GM23338 (cell line): Measurements from ENCODE around the gene ALS2. TPM values are rescaled to one million over a fixed set of nuclear protein-coding genes. Genes with fewer than 3 reads are reported as not detected.
A peak's percentile ranks its signal among the peaks of the same experiment; 100 is the strongest.

ENCODE experiments used
- ATAC-seq: fragments of 200-7000 bp; cut with Tn5 transposase; 3 replicates; pipeline ENCODE4 v1.9.1; 2020
- DNase-seq: peaks from one replicate; pipeline ENCODE4 v3.0.0-alpha.2; 2015; ENCODE audit warnings: low spot score
- H2AFZ ChIP-seq: fragments of 200-600 bp; sonication (generic); 2 replicates; pipeline ENCODE4 v1.8.0; 2016; ENCODE audit warnings: antibody characterized with exemption, mild to moderate bottlenecking, moderate library complexity
- H3F3A ChIP-seq: fragments of 200-600 bp; sonication (generic); replicated peaks from 2 replicates; pipeline ENCODE4 v1.8.0; 2017; ENCODE audit warnings: antibody characterized with exemption, mixed run types, low read depth
- H3K27ac ChIP-seq: fragments of 200-600 bp; sonication (generic); 2 replicates; pipeline ENCODE4 v1.6.1; 2016; ENCODE audit warnings: low read depth
- H3K27me3 ChIP-seq: fragments of 200-600 bp; sonication (generic); 2 replicates; pipeline ENCODE4 v1.8.0; 2016; ENCODE audit warnings: mild to moderate bottlenecking, mixed run types, moderate library complexity; ENCODE audit not compliant: insufficient read depth
- H3K36me3 ChIP-seq: fragments of 200-600 bp; sonication (generic); 2 replicates; pipeline ENCODE4 v1.8.0; 2016; ENCODE audit warnings: mild to moderate bottlenecking; ENCODE audit not compliant: insufficient read depth
- H3K4me1 ChIP-seq: fragments of 200-600 bp; sonication (generic); 2 replicates; pipeline ENCODE4 v1.8.0; 2016; ENCODE audit warnings: mild to moderate bottlenecking, moderate library complexity; ENCODE audit not compliant: insufficient read depth
- H3K4me2 ChIP-seq: fragments of 200-600 bp; sonication (generic); 2 replicates; pipeline ENCODE4 v1.7.1; 2017; ENCODE audit warnings: mixed run types
- H3K4me3 ChIP-seq: fragments of 200-600 bp; sonication (generic); 2 replicates; pipeline ENCODE4 v1.6.1; 2016; ENCODE audit warnings: mixed run types
- H3K79me2 ChIP-seq: fragments of 200-600 bp; sonication (generic); replicated peaks from 2 replicates; pipeline ENCODE4 v1.8.0; 2017; ENCODE audit warnings: mild to moderate bottlenecking; ENCODE audit not compliant: insufficient read depth
- H3K9me2 ChIP-seq: fragments of 200-600 bp; sonication (generic); 2 replicates; pipeline ENCODE4 v1.8.0; 2017; ENCODE audit not compliant: insufficient read depth
- H4K20me1 ChIP-seq: fragments of 200-600 bp; sonication (generic); replicated peaks from 2 replicates; pipeline ENCODE4 v1.8.0; 2017; ENCODE audit warnings: mild to moderate bottlenecking; ENCODE audit not compliant: insufficient read depth
- H3K27ac Mint-ChIP-seq: 2 replicates; pipeline ENCODE4 v1.8.0; 2020; ENCODE audit warnings: inconsistent platforms, mild to moderate bottlenecking, moderate library complexity, mixed read lengths
- H3K27me3 Mint-ChIP-seq: 3 replicates; pipeline ENCODE4 v1.8.0; 2022; ENCODE audit warnings: low read depth, mild to moderate bottlenecking, moderate library complexity, mixed read lengths, inconsistent platforms; ENCODE audit not compliant: insufficient read depth, poor library complexity
- H3K36me3 Mint-ChIP-seq: 3 replicates; pipeline ENCODE4 v1.8.0; 2021; ENCODE audit warnings: low read depth, mild to moderate bottlenecking, inconsistent platforms, moderate library complexity, mixed read lengths
- H3K4me1 Mint-ChIP-seq: 3 replicates; pipeline ENCODE4 v1.8.0; 2020; ENCODE audit warnings: mild to moderate bottlenecking, inconsistent platforms, mixed read lengths
- H3K4me3 Mint-ChIP-seq: 3 replicates; pipeline ENCODE4 v1.8.0; 2021; ENCODE audit warnings: moderate library complexity, mild to moderate bottlenecking, inconsistent platforms, mixed read lengths
- H3K9me3 Mint-ChIP-seq: 3 replicates; pipeline ENCODE4 v1.8.0; 2020; ENCODE audit warnings: moderate library complexity, mild to moderate bottlenecking, inconsistent platforms, mixed read lengths
- ETS1 ChIP-seq: IDR thresholded peaks from 2 replicates; pipeline ENCODE4 v1.6.1; 2016; ENCODE audit warnings: antibody characterized with exemption
- EZH2 ChIP-seq: fragments of 200-600 bp; sonication (generic); IDR thresholded peaks from one replicate; pipeline ENCODE4 v1.8.0; 2017; ENCODE audit warnings: antibody characterized with exemption, mild to moderate bottlenecking, low read depth; ENCODE audit not compliant: unreplicated experiment
- EZH2phosphoT487 ChIP-seq: fragments of 200-600 bp; sonication (generic); IDR thresholded peaks from one replicate; pipeline ENCODE4 v1.8.1; 2018; ENCODE audit warnings: antibody characterized with exemption; ENCODE audit not compliant: unreplicated experiment
- NANOG ChIP-seq: IDR thresholded peaks from 2 replicates; pipeline ENCODE4 v1.6.1; 2016; ENCODE audit warnings: antibody characterized with exemption, borderline replicate concordance
- POLR2AphosphoS5 ChIP-seq: IDR thresholded peaks from 2 replicates; pipeline ENCODE4 v1.6.1; 2016; ENCODE audit warnings: antibody characterized with exemption, low read depth
- REST ChIP-seq: IDR thresholded peaks from one replicate; pipeline ENCODE4 v1.6.1; 2018; ENCODE audit warnings: antibody characterized with exemption; ENCODE audit not compliant: unreplicated experiment
- STAT1 ChIP-seq: IDR thresholded peaks from one replicate; pipeline ENCODE4 v1.6.1; 2016; ENCODE audit warnings: antibody characterized with exemption; ENCODE audit not compliant: unreplicated experiment
- ZNF114 ChIP-seq: fragments of 250-450 bp; sonication (Bioruptor Pico); IDR thresholded peaks from 2 replicates; pipeline ENCODE4 v1.5.0; 2020; ENCODE audit warnings: mild to moderate bottlenecking, moderate library complexity
- ZNF331 ChIP-seq: fragments of 250-450 bp; sonication (Bioruptor Pico); IDR thresholded peaks from 2 replicates; pipeline ENCODE4 v1.5.0; 2020; ENCODE audit warnings: low read depth, mild to moderate bottlenecking, moderate library complexity
- ZNF462 ChIP-seq: fragments of 250-450 bp; sonication (Bioruptor Pico); IDR thresholded peaks from 2 replicates; pipeline ENCODE4 v1.5.0; 2020; ENCODE audit warnings: mild to moderate bottlenecking, moderate library complexity
- polyA plus RNA-seq: library from polyadenylated mRNA; unstranded; fragments of >200 nt; fragmentation: Nextera tagmentation; extraction: Ambion mirVana; gene quantifications from 2 replicates; pipeline ENCODE4 v1.2.1, GENCODE V29; 2016
- total RNA-seq: library from RNA; depleted of rRNA; stranded (reverse); fragments of >200 nt; shearing (Covaris generic); gene quantifications from 2 replicates; pipeline ENCODE4 v1.2.3, GENCODE V29; 2014

The ALS2 gene
- total and polyA plus RNA-seq, 2 experiments from 2014 or later: 9.6 to 43.3 TPM

- TF ChIP-seq EZH2 (no peak), POLR2AphosphoS5 (no peak), NANOG (no peak), STAT1 (no peak), REST (no peak), ZNF331 (CRISPR knock-in tag) (no peak), EZH2phosphoT487 (no peak), ZNF114 (CRISPR knock-in tag) (no peak)
Observed at GRCh38 chr2:201779901-201780673, 646 bp downstream of the ALS2 start (continued).

GRCh38 chr2:201777869-201778268 is 2.9 kb downstream of the ALS2 start:
- no peaks in the 10 kb centered on the region for H3K27me3 ChIP-seq
- no peaks in the 10 kb centered on the region for H3K9me3 Mint-ChIP-seq
- ATAC-seq (no peak), DNase-seq (no peak)
- H3K4me3 Mint-ChIP-seq: no peak overlapping the region
- H3K4me2 ChIP-seq: peak overlapping the region; percentile 95; the same call in 1 of the 2 replicates
- H3K4me3 ChIP-seq: no peak overlapping the region
- no peaks in the 10 kb centered on the region for H3K36me3 ChIP-seq
- H4K20me1 ChIP-seq: 0 out of 2 replicates have a peak, but pooled peaks cover 2% of the 10 kb centered on the region
- H3K27me3 Mint-ChIP-seq: peaks cover 2% of the 10 kb centered on the region
- H3K79me2 ChIP-seq: peaks cover 74% of the 10 kb centered on the region
- no peak overlapping the region for H3K27ac ChIP-seq
- no peak overlapping the region for H2AFZ ChIP-seq
- H3K36me3 Mint-ChIP-seq: no peaks in the 10 kb centered on the region
- H3F3A ChIP-seq: peaks cover 5% of the 10 kb centered on the region; the same call in 1 of the 2 replicates
- TF ChIP-seq ZNF331 (CRISPR knock-in tag) (no peak), ETS1 (no peak), ZNF462 (CRISPR knock-in tag) (no peak), POLR2AphosphoS5 (no peak)
- no peaks in the 10 kb centered on the region for H3K9me2 ChIP-seq
- H3K4me1 ChIP-seq: peaks cover 39% of the 10 kb centered on the region
- H3K27ac Mint-ChIP-seq: no peak overlapping the region
- H3K4me1 Mint-ChIP-seq: peaks cover 50% of the 10 kb centered on the region
